ENCODE data around the gene ISL2.

DNA sequence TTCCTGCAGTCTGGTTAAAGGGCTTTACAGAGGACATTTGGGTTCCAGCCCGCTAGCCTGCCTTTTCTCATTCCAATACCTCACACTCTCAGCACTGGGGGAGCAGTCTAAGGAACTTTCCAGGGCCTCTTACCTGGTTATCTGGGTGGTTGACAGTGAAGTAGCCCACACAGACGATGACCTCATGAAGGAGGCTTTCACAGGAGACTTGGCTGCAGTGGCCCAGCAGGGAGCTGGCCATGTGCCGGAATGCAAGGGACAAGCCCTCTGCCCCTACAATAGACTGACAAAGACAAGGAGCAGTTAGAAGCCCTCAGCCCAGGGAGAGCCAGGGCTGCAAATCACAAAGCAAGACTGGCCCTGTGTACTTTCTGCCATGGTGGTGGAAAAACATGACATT lies 39.5 kb downstream of the ISL2 start:
- no peak for TF ChIP-seq CTCF (conservative IDR thresholded peaks at IDR 0.05; ENCODE audit: low read length)
- TF ChIP-seq EZH2phosphoT487 (IDR thresholded peaks at IDR 0.05; ENCODE audit: borderline replicate concordance, low read depth, low read length) = no peak

Data from OCI-LY7 (cell line).